Posterior cingulate gyrus (tissue), 11 donors: ENCODE measurements around the gene BPI.
A peak's percentile ranks its signal among the peaks of the same experiment; 100 is the strongest.
"Not testable (repeated sequence)": the region's sequence is repeated elsewhere in the genome, so short reads cannot be mapped to it uniquely, and the experiment has no call there.

Experiments
- DNase-seq, 10 donors: peaks; one replicate each; pipeline versions ENCODE4 v3.0.0 to v3.0.0-alpha.2; 2020 to 2021; ENCODE audit warnings: mixed read lengths in 3 of 10
- intact Hi-C: fragments of 100-400 bp; cut with DNase I; formaldehyde crosslinking; loops from one replicate; pipeline ENCODE4 v1.15.1; 2023

The BPI gene

DNA sequence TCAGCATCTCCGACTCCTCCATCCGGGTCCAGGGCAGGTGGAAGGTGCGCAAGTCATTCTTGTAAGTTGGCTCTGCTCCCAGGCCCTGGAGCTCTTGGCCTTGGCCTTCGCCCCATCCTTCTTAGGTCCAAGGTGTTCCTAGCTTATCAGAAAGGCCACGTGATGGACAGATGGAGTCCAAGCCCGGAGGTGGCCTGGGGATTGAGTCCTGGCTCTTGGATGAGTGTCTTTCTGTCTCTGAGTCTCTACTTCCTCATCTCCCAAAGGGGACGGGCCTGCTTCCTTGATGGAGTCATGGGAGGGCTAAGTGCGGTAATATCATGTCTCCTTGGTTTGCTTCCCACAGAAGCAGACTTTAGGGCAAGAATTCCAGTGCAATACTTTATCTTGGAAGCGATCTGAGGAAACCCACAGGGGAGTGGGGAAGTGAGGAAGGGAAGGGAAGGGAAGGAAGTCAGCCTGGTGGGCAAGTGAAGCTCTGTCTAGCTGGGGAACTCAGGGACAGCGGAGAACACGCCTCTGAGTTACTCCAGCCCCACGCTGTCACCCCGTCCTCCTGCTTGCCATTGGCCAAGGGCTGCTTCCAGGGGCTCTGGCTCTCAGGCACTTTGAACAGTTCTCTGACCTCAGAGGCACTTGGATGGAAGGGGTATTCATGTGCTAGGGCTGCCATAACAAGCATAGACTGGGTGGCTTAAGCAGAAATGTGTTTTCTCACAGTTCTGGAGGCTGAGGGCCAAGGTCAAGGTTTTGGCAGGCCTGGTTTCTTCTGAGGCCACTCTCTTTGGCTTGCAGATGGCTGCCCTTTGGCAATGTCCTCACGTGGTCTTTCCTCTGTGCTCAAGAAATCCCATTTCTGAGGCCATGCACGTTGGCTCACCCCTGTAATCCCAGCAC, 47.2 kb downstream of the BPI start:
- no peak for DNase-seq

GRCh38 chr20:38353316-38353715, 49.4 kb downstream of the BPI start:
- no peak for DNase-seq
- intact Hi-C loops: no loop called here

More for the DNA sequence above, 47.2 kb downstream of the BPI start:
- intact Hi-C loops: no loop called here

GRCh38 chr20:38354227-38354626, 50.3 kb downstream of the BPI start:
- peak in 1 of 10 donors; percentile 64 for DNase-seq
- intact Hi-C loops: no loop called here

DNA sequence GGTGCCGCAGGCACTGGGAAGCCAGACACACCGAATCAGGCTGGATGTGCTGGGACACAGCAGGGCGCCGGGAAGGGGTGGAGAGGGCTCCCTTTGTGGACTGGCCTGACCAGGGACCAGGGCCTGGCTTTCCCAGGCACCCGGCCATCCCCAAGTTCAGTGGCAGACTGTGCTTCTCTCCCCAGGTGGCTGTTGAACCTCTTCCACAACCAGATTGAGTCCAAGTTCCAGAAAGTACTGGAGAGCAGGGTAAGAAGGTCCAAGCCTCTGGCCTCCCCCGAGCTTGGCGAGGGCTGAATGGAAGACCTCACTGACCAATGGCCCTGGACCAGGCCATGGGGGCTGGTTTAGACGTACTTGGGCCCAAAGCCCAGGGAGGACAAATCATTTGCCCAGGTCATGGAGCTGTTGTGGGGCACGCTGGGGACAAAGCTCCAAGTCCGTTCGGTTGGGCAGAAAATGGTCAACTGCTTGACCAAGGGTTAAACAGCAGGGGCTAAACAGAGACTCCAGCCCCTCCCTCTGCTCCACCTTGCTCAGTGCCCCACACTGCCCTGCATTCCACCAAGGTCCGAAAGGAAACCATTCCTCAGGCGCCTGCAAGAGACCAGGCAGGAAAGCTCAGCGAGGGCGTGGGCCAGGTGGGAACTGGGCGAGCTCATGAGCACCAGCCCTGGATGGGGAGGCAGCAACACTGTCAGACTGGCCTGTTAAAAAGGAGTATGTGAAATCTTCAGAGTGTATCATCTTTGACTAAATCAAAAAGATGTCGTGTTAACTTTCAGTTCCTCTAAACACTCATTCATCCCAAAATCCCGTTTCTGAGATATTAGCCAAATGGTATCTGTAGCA, 51.4 kb downstream of the BPI start:
- intact Hi-C loops: no loop called here
- peak in 7 of 10 donors; percentile 22 to 85 (median 34) for DNase-seq

- no peak for DNase-seq
- intact Hi-C loops: no loop called here
Measured at GRCh38 chr20:38357653-38358207, 53.8 kb downstream of the BPI start.

GRCh38 chr20:38358556-38358955, 54.6 kb downstream of the BPI start:
- intact Hi-C loops: no loop called here
- DNase-seq: no peak

GRCh38 chr20:38363004-38363747, 59.2 kb downstream of the BPI start:
- DNase-seq: no peak
- intact Hi-C loops: no loop called here

GRCh38 chr20:38369389-38369788, 65.4 kb downstream of the BPI start:
- DNase-seq: no peak
- intact Hi-C loops: no loop called here

GRCh38 chr20:38372806-38373205, 68.8 kb downstream of the BPI start:
- intact Hi-C loops: no loop called here
- no peak for DNase-seq

GRCh38 chr20:38373231-38373867, 69.4 kb downstream of the BPI start:
- intact Hi-C loops: no loop called here
- no peak for DNase-seq

DNA sequence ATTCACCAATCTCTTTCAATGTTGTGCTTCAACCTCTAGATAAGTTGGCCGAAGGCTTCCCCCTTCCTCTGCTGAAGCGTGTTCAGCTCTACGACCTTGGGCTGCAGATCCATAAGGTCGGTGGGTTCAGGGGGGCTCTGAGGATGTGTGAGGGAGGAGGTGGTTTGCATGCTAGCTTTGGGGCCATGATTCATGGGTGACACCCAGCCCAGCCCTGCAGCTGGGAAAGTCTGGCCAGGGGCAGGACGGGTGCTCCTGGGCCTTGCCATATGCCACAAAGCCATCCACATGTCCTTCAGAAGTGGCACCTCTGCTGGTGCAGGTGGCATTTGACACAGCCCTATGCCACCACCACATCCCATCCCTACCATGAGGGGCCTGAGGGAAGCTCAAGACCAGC, 69.9 kb downstream of the BPI start:
- intact Hi-C loops: no loop called here
- DNase-seq: no peak

GRCh38 chr20:38377039-38377685, 73.2 kb downstream of the BPI start:
- intact Hi-C loops: no loop called here
- peak in 1 of 10 donors; percentile 11 for DNase-seq

GRCh38 chr20:38377838-38378237, 73.9 kb downstream of the BPI start:
- DNase-seq, intact Hi-C loops: not testable (repeated sequence)

- intact Hi-C loops: no loop called here
- no peak for DNase-seq
Measured at GRCh38 chr20:38383147-38383546, 79.2 kb downstream of the BPI start.

DNA sequence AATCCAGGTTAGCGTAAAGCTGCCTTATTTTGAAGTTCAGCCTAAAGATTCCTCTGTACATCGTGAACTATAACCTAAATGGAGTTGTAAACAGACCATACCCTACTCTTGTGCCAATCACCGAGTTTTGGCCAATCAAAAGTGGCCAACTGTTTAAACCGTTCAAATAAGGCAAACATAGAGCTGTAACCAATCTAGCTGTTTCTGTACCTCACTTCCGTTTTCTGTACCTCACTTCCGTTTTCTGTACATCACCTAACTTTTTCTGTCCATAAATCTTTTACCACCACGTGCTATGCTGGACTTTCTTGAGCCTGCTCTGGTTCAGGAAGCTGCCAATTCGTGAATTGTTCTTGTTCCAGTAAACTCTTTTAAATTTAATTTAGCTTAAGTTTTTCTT, 82.0 kb downstream of the BPI start:
- intact Hi-C loops: loop anchor here (2.0 kb wide), 1 partner anchor 23 kb away; no protein-coding TSS in a partner anchor

GRCh38 chr20:38386851-38387250, 82.9 kb downstream of the BPI start:
- no peak for DNase-seq
- intact Hi-C loops: loop anchor here (2.0 kb wide), 1 partner anchor 22 kb away; no protein-coding TSS in a partner anchor

More for the DNA sequence above, 82.0 kb downstream of the BPI start:
- no peak for DNase-seq
